ENCODE results near the gene CWF19L1. TPM values are rescaled to one million over a fixed set of nuclear protein-coding genes. Genes with fewer than 3 reads are reported as not detected.

The CWF19L1 gene
- total RNA-seq, 1 experiment from 2014 or later = 33.6 TPM

- in situ Hi-C loops (cut with HindIII; ENCODE audit: low pct_unique_long_range_greater_than_20kb, low sequenced_read_pairs) = no loop called here
- peak; percentile 44 for DNase-seq (ENCODE audit: low read depth, low spot score)
These were observed 80.9 kb downstream of the CWF19L1 start for GRCh38 chr10:100186253-100187212.

GRCh38 chr10:100185364-100186252 lies 81.8 kb downstream of the CWF19L1 start, which contains the start of gene ERLIN1:
ERLIN1 (minus strand) TSS chr10:100186029; CDS start chr10:100185626, 403 bp downstream.
- in situ Hi-C loops (cut with HindIII; ENCODE audit: low pct_unique_long_range_greater_than_20kb, low sequenced_read_pairs) = no loop called here
- peak; percentile 85 for DNase-seq (ENCODE audit: low read depth, low spot score)

GRCh38 chr10:100184840-100185239 lies 82.6 kb downstream of the CWF19L1 start:
- in situ Hi-C loops (cut with HindIII; ENCODE audit: low pct_unique_long_range_greater_than_20kb, low sequenced_read_pairs) = no loop called here
- DNase-seq (ENCODE audit: low read depth, low spot score) = peak; percentile 5

GRCh38 chr10:100184426-100184825 lies 83.0 kb downstream of the CWF19L1 start:
- no peak for DNase-seq (ENCODE audit: low read depth, low spot score)
- in situ Hi-C loops (cut with HindIII; ENCODE audit: low pct_unique_long_range_greater_than_20kb, low sequenced_read_pairs) = no loop called here

GRCh38 chr10:100183481-100183880 lies 84.0 kb downstream of the CWF19L1 start:
- in situ Hi-C loops (cut with HindIII; ENCODE audit: low pct_unique_long_range_greater_than_20kb, low sequenced_read_pairs) = no loop called here

GRCh38 chr10:100182908-100183307 lies 84.5 kb downstream of the CWF19L1 start:
- in situ Hi-C loops (cut with HindIII; ENCODE audit: low pct_unique_long_range_greater_than_20kb, low sequenced_read_pairs) = no loop called here
- no peak for DNase-seq (ENCODE audit: low read depth, low spot score)

More at GRCh38 chr10:100183481-100183880, 84.0 kb downstream of the CWF19L1 start:
- DNase-seq (ENCODE audit: low read depth, low spot score) = no peak

Small RNA genes lying within 50 kb of the gene (small RNA-seq; reads per million reads assigned to genes)
- gene RNU6-422P = 0 reads per million in 2 experiments
- 5.7 to 99.3 reads per million in 2 experiments for gene SNORA12

Other genes with a start within 250 kb of the CWF19L1 start
- gene CPN1, start 185.8 kb downstream of the CWF19L1 start, total RNA-seq (2014; rRNA removed; shearing (Covaris generic)) = 69.4 and 74.7 TPM in 2 replicates
- 11.3 and 14.3 TPM in 2 replicates for gene ERLIN1, start 81.6 kb downstream of the CWF19L1 start, total RNA-seq (2014; rRNA removed; shearing (Covaris generic))
- gene CHUK, start 38.0 kb downstream of the CWF19L1 start, total RNA-seq (2014; rRNA removed; shearing (Covaris generic)) = 26.3 and 27.3 TPM in 2 replicates
- gene BLOC1S2, start 19.0 kb upstream of the CWF19L1 start, total RNA-seq (2014; rRNA removed; shearing (Covaris generic)) = 48.6 and 55.5 TPM in 2 replicates
- not detected in 2 replicates for gene PKD2L1, start 62.6 kb upstream of the CWF19L1 start, total RNA-seq (2014; rRNA removed; shearing (Covaris generic))
- 867 and 870 TPM in 2 replicates for gene SCD, start 79.6 kb upstream of the CWF19L1 start, total RNA-seq (2014; rRNA removed; shearing (Covaris generic))
- not detected in 2 replicates for gene WNT8B, start 195.4 kb upstream of the CWF19L1 start, total RNA-seq (2014; rRNA removed; shearing (Covaris generic))